ENCODE results near the gene RALB. TPM values are rescaled to one million over a fixed set of nuclear protein-coding genes. Genes with fewer than 3 reads are reported as not detected.

RALB gene
- total RNA-seq, 1 donor from 2014 or later, result 23.5 TPM

- Mint-ChIP-seq H3K4me1 (ENCODE audit: low read depth) (peaks cover 1% of the 10 kb centered on the region), H3K4me3 (ENCODE audit: unreplicated experiment) (no peak overlapping the region), H3K27ac (ENCODE audit: unreplicated experiment) (no peak overlapping the region), H3K9me3 (ENCODE audit: low read depth) (peaks cover 2% of the 10 kb centered on the region), H3K27me3 (ENCODE audit: low read depth) (no peaks in the 10 kb centered on the region), H3K36me3 (ENCODE audit: low read depth) (peaks cover 11% of the 10 kb centered on the region)
- no peak for TF ChIP-seq CTCF (IDR thresholded peaks at IDR 0.05)
- DNase-seq (ENCODE audit: low spot score), result no peak
Observed at GRCh38 chr2:120277505-120278205, 25.0 kb downstream of the RALB start.

GRCh38 chr2:120278901-120279300 lies 26.2 kb downstream of the RALB start:
- no peak for DNase-seq (ENCODE audit: low spot score)
- H3K4me3 Mint-ChIP-seq (ENCODE audit: unreplicated experiment), result no peak overlapping the region
- TF ChIP-seq CTCF (IDR thresholded peaks at IDR 0.05), result no peak
- no peaks in the 10 kb centered on the region for H3K27me3 Mint-ChIP-seq (ENCODE audit: low read depth)
- H3K4me1 Mint-ChIP-seq (ENCODE audit: low read depth), result no peaks in the 10 kb centered on the region
- H3K27ac Mint-ChIP-seq (ENCODE audit: unreplicated experiment), result no peak overlapping the region
- H3K36me3 Mint-ChIP-seq (ENCODE audit: low read depth), result peaks cover 11% of the 10 kb centered on the region
- H3K9me3 Mint-ChIP-seq (ENCODE audit: low read depth), result peaks cover 2% of the 10 kb centered on the region

- Mint-ChIP-seq H3K4me1 (ENCODE audit: low read depth) (no peaks in the 10 kb centered on the region), H3K4me3 (ENCODE audit: unreplicated experiment) (no peak overlapping the region), H3K9me3 (ENCODE audit: low read depth) (peaks cover 2% of the 10 kb centered on the region), H3K36me3 (ENCODE audit: low read depth) (peaks cover 12% of the 10 kb centered on the region), H3K27ac (ENCODE audit: unreplicated experiment) (no peak overlapping the region), H3K27me3 (ENCODE audit: low read depth) (no peaks in the 10 kb centered on the region)
- no peak for TF ChIP-seq CTCF (IDR thresholded peaks at IDR 0.05)
- no peak for DNase-seq (ENCODE audit: low spot score)
Observed at GRCh38 chr2:120279708-120280107, 27.1 kb downstream of the RALB start.

GRCh38 chr2:120283649-120284048 lies 31.0 kb downstream of the RALB start:
- no peaks in the 10 kb centered on the region for H3K27me3 Mint-ChIP-seq (ENCODE audit: low read depth)
- peaks cover 14% of the 10 kb centered on the region for H3K36me3 Mint-ChIP-seq (ENCODE audit: low read depth)
- DNase-seq (ENCODE audit: low spot score), result no peak
- peak; percentile 42 for TF ChIP-seq CTCF (IDR thresholded peaks at IDR 0.05)
- peaks cover 12% of the 10 kb centered on the region for H3K4me1 Mint-ChIP-seq (ENCODE audit: low read depth)
- H3K4me3 Mint-ChIP-seq (ENCODE audit: unreplicated experiment), result no peak overlapping the region
- H3K9me3 Mint-ChIP-seq (ENCODE audit: low read depth), result peaks cover 2% of the 10 kb centered on the region
- H3K27ac Mint-ChIP-seq (ENCODE audit: unreplicated experiment), result no peak overlapping the region

- Mint-ChIP-seq H3K9me3 (ENCODE audit: low read depth) (no peaks in the 10 kb centered on the region), H3K4me3 (ENCODE audit: unreplicated experiment) (no peak overlapping the region), H3K27ac (ENCODE audit: unreplicated experiment) (no peak overlapping the region), H3K27me3 (ENCODE audit: low read depth) (no peaks in the 10 kb centered on the region), H3K36me3 (ENCODE audit: low read depth) (peaks cover 10% of the 10 kb centered on the region), H3K4me1 (ENCODE audit: low read depth) (peaks cover 12% of the 10 kb centered on the region)
- no peak for DNase-seq (ENCODE audit: low spot score)
- no peak for TF ChIP-seq CTCF (IDR thresholded peaks at IDR 0.05)
Observed at GRCh38 chr2:120285056-120285455, 32.4 kb downstream of the RALB start.
